GM19193 (cell line): ENCODE data around the gene HINT1.

Source experiments
- POLR2A ChIP-seq: IDR thresholded peaks from 4 replicates; pipeline ENCODE4 v1.6.1; 2011; ENCODE audit not compliant: insufficient read depth, insufficient read length; ENCODE audit errors: extremely low read depth

The HINT1 gene

GRCh38 chr5:131186561-131187256 lies 21.7 kb upstream of the HINT1 start:
- TF ChIP-seq POLR2A = no peak

DNA sequence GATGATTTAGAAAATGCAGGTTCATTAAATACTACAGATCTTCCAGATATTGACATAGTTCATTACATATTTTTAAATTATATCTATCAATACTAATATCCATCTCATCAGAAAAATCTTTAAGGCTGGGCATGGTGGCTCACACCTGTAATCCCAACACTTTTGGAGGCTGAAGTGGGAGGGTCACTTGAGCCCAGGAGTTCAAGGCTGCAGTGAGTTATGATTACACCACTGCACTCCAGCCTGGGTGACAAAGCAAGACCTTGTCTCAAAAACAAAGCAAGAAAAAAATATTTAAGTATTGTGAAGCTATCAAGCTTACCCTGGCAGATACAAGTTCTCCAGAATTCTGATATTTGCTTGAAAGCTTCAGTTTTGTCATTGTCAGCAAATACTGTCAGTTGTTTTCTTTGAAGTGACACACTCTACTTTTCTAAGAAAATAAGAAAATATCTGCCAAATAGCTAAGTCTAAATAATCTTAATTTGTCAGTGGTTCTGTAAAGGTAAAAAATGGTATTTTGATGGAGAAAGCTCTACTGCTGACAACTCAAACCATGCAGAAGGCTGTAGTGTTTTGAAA lies 20.6 kb upstream of the HINT1 start:
- TF ChIP-seq POLR2A = no peak

DNA sequence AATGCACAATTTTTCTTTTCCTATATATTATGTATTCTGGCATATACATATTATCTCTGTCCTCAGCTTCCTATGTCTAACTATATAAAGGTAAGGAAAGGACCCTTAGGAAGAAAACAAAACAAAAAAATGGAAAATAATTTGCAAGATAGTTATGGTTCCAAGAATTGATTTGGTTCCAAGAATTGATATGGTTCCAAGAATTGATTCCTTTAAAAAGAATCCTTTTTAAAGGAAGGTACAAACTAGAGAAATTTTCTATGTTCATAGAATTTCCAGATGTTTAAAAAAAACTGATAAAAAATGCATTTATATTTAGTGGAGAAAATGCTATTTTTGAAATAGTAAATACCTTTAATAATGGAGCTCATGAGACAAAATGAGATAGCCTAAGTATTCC lies 17.8 kb upstream of the HINT1 start:
- no peak for TF ChIP-seq POLR2A

GRCh38 chr5:131180407-131180806 lies 15.4 kb upstream of the HINT1 start:
- no peak for TF ChIP-seq POLR2A

DNA sequence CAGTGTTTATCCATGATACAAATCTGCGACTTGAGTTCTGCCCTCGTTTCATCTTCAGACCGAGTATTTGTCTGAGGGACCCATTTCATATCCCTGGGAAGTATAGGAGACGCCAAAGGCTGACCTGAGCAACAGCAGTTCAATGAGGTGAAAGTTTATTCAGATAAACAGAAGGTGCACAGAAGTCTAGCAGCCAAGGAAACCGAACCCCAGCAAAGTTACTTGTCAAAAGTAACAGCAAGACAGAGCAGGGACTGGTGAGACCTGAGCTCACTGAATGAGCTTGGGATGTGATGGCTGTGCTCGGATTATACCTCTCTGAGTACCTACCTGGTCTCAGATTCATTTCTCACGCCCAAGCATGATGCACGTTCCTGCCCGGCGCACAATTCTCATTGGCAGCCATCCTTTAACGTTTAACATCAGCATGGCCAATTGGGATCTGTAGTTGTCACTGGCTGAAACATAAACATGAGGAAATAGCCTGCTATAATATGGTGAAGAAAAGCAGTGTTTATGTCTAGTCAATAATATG lies 6.3 kb upstream of the HINT1 start:
- TF ChIP-seq POLR2A = no peak

- peak; percentile 77 for TF ChIP-seq POLR2A
Measured at GRCh38 chr5:131170540-131171275, 5.7 kb upstream of the HINT1 start, which contains the start of gene LYRM7. TSS of gene LYRM7 (plus strand) at chr5:131170944. CDS start at chr5:131171021, 77 bp downstream.

GRCh38 chr5:131169810-131170539 lies 4.9 kb upstream of the HINT1 start:
- TF ChIP-seq POLR2A = no peak

DNA sequence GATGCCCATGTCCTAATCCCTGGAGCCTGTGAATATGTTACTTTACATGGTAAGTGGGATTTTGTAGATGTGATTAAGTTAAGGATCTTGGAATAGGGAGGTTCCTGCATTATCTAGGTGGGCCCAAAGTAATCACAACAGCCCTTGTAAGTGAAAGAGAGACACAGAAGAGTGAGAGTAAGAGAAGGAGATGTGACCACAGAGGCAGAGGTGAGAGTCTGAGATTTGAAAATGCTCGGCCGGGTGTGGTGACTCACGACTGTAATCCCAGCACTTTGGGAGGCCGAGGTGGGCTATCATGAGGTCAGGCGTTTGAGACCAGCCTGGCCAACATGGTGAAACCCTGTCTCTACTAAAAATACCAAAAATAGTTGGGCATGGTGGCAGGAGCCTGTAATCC lies 2.6 kb upstream of the HINT1 start:
- no peak for TF ChIP-seq POLR2A

DNA sequence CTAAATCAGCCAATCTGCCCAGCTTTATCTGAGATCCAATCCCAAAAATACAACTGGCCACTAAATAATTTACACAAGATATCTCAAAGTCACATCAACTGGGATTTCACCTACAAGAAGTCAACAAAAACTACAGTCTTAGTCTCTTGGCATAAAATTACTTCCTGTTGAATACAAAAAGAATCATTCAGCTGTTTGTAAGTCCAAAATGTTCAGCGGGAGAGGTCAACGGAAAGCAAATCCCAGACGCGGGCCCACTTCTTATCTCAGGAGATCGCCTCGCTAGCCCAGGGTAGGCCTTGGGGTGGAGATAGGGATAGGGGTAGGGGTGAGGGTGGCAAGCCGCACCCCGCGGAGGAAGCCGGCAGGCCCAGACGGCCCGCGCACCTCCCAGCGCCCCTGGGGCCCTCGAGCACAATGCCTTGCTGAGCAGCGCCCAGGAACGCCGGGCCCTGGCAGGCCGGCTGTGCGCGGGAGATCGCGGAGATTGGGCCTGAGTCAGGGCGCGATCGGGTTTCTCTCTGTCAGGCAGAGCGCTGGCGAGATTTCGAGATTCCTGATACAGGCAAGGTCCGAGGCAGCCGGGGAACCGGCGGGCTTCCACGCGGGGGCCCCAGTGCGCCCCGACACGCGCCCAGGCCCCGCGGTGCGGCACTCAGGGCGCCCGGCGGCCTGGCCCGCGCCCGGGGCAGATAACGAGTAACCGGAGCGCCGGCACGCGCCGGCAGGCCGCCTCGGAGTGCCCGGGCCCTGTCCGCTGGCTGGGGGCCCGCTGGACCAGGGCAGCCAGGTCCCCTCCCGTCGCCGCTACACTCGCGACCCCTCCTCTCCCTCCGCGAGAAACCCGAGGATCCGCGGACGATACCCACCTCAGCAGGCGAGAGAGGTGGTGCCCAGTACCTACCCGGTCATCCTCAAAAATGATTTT lies 601 bp downstream of the HINT1 start:
- TF ChIP-seq POLR2A = no peak

DNA sequence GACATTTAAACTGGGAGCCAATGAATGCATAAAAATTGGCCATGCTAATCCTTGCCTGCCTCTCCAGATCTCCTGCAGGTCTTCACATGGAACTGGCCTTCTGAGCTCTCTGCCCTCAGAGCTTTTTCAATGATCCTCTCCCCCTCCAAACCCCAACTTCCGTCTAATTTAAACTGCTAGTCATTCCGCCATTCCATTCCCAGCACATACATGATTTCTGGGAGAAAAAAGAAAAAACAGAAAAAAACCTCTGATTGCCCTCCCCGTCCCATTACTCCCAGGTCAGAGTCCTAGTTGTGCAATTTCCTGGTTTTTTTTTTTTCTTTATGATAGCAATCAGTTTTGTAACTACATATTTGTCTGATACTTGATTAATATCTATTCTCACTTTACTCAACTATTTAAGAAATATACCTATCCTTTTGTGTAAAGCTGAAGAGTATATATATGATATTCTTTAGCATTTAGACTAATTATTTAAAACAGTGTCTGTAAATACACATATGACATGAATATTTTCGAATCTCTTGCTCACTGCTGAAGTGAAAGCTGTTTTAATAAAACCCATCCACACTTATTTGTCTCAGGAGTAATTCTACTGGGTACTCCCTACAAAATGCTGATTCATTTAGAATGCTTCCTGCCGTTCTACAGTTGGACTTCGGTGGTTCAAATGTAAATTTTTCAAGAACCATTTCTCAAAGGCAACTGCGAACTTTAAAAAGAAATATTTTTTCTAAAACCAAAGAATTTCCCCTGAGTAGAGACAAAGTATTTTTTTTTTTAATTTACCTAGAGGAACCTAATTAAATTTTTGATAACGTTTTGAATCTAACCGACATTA lies 1.6 kb downstream of the HINT1 start:
- no peak for TF ChIP-seq POLR2A

DNA sequence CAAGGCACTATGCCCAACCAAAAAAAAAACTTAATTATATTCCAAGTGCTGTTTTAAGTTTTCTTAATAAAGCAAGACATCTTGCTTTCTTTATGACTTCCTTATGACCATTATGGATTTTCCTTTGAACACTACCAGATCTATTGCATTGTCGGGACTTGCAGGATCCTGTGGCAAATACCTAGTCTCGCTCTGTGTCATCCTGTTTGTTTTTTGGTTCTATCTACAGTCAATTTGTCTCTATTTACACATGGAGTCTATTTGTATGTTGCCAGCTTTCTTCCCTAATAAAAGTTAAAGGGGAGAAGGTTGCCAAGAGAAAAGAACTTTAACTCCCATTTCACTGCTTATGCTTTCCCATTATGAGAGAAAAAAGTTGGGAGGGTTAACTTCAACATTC lies 4.9 kb downstream of the HINT1 start:
- TF ChIP-seq POLR2A = no peak

DNA sequence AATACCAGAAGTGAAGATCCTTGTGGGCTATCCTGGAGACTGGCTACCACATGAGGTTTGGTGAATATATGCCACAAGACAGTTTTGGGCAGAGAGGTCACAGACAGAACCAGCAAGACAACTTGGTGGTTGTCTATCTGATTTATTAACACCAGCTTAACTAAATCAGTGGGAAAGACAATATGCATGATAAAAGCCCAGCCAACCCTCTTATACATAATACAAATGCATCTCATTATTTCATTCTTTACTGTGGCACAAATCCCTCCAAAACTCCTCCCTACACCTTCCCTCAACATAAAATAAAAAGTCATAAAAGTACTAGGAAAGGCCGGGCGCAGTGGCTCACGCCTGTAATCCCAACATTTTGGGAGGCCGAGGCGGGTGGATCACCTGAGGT lies 8.1 kb downstream of the HINT1 start:
- TF ChIP-seq POLR2A = no peak

DNA sequence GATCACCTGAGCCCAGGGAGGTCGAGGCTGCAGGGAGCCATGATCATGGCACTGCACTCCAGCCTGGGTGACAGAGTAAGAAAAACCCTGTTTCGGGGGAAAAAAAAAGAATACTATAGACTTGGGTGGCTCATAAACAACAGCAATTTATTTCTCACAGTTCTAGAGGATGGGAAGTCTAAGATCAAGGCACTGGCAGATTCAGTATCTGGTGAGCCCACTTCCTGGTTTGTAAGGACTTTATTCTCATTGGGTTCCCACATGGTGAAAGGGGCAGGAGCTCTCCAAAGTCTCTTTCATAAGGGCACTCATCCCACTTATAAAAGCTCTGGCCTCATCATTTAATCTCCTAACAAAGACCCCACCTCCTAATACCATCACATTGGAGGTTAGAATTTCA lies 8.7 kb downstream of the HINT1 start:
- TF ChIP-seq POLR2A = no peak
